GM23338 (cell line): ENCODE data around the gene PCSK1N. TPM values are rescaled to one million over a fixed set of nuclear protein-coding genes. Genes with fewer than 3 reads are reported as not detected.

ENCODE experiments used
- ATAC-seq: fragments of 200-7000 bp; cut with Tn5 transposase; 3 replicates; pipeline ENCODE4 v1.9.1; 2020
- DNase-seq: peaks from one replicate; pipeline ENCODE4 v3.0.0-alpha.2; 2015; ENCODE audit warnings: low spot score
- H2AFZ ChIP-seq: fragments of 200-600 bp; sonication (generic); 2 replicates; pipeline ENCODE4 v1.8.0; 2016; ENCODE audit warnings: antibody characterized with exemption, mild to moderate bottlenecking, moderate library complexity
- H3F3A ChIP-seq: fragments of 200-600 bp; sonication (generic); replicated peaks from 2 replicates; pipeline ENCODE4 v1.8.0; 2017; ENCODE audit warnings: antibody characterized with exemption, mixed run types, low read depth
- H3K27ac ChIP-seq: fragments of 200-600 bp; sonication (generic); 2 replicates; pipeline ENCODE4 v1.6.1; 2016; ENCODE audit warnings: low read depth
- H3K27me3 ChIP-seq: fragments of 200-600 bp; sonication (generic); 2 replicates; pipeline ENCODE4 v1.8.0; 2016; ENCODE audit warnings: mild to moderate bottlenecking, mixed run types, moderate library complexity; ENCODE audit not compliant: insufficient read depth
- H3K36me3 ChIP-seq: fragments of 200-600 bp; sonication (generic); 2 replicates; pipeline ENCODE4 v1.8.0; 2016; ENCODE audit warnings: mild to moderate bottlenecking; ENCODE audit not compliant: insufficient read depth
- H3K4me1 ChIP-seq: fragments of 200-600 bp; sonication (generic); 2 replicates; pipeline ENCODE4 v1.8.0; 2016; ENCODE audit warnings: mild to moderate bottlenecking, moderate library complexity; ENCODE audit not compliant: insufficient read depth
- H3K4me2 ChIP-seq: fragments of 200-600 bp; sonication (generic); 2 replicates; pipeline ENCODE4 v1.7.1; 2017; ENCODE audit warnings: mixed run types
- H3K4me3 ChIP-seq: fragments of 200-600 bp; sonication (generic); 2 replicates; pipeline ENCODE4 v1.6.1; 2016; ENCODE audit warnings: mixed run types
- H3K79me2 ChIP-seq: fragments of 200-600 bp; sonication (generic); replicated peaks from 2 replicates; pipeline ENCODE4 v1.8.0; 2017; ENCODE audit warnings: mild to moderate bottlenecking; ENCODE audit not compliant: insufficient read depth
- H3K9me2 ChIP-seq: fragments of 200-600 bp; sonication (generic); 2 replicates; pipeline ENCODE4 v1.8.0; 2017; ENCODE audit not compliant: insufficient read depth
- H4K20me1 ChIP-seq: fragments of 200-600 bp; sonication (generic); replicated peaks from 2 replicates; pipeline ENCODE4 v1.8.0; 2017; ENCODE audit warnings: mild to moderate bottlenecking; ENCODE audit not compliant: insufficient read depth
- H3K27ac Mint-ChIP-seq: 2 replicates; pipeline ENCODE4 v1.8.0; 2020; ENCODE audit warnings: inconsistent platforms, mild to moderate bottlenecking, moderate library complexity, mixed read lengths
- H3K27me3 Mint-ChIP-seq: 3 replicates; pipeline ENCODE4 v1.8.0; 2022; ENCODE audit warnings: low read depth, mild to moderate bottlenecking, moderate library complexity, mixed read lengths, inconsistent platforms; ENCODE audit not compliant: insufficient read depth, poor library complexity
- H3K36me3 Mint-ChIP-seq: 3 replicates; pipeline ENCODE4 v1.8.0; 2021; ENCODE audit warnings: low read depth, mild to moderate bottlenecking, inconsistent platforms, moderate library complexity, mixed read lengths
- H3K4me1 Mint-ChIP-seq: 3 replicates; pipeline ENCODE4 v1.8.0; 2020; ENCODE audit warnings: mild to moderate bottlenecking, inconsistent platforms, mixed read lengths
- H3K4me3 Mint-ChIP-seq: 3 replicates; pipeline ENCODE4 v1.8.0; 2021; ENCODE audit warnings: moderate library complexity, mild to moderate bottlenecking, inconsistent platforms, mixed read lengths
- H3K9me3 Mint-ChIP-seq: 3 replicates; pipeline ENCODE4 v1.8.0; 2020; ENCODE audit warnings: moderate library complexity, mild to moderate bottlenecking, inconsistent platforms, mixed read lengths
- EZH2 ChIP-seq: fragments of 200-600 bp; sonication (generic); IDR thresholded peaks from one replicate; pipeline ENCODE4 v1.8.0; 2017; ENCODE audit warnings: antibody characterized with exemption, mild to moderate bottlenecking, low read depth; ENCODE audit not compliant: unreplicated experiment
- JUNB ChIP-seq: IDR thresholded peaks from one replicate; pipeline ENCODE4 v1.6.1; 2016; ENCODE audit warnings: antibody characterized with exemption; ENCODE audit not compliant: unreplicated experiment
- polyA plus RNA-seq: library from polyadenylated mRNA; unstranded; fragments of >200 nt; fragmentation: Nextera tagmentation; extraction: Ambion mirVana; gene quantifications from 2 replicates; pipeline ENCODE4 v1.2.1, GENCODE V29; 2016
- total RNA-seq: library from RNA; depleted of rRNA; stranded (reverse); fragments of >200 nt; shearing (Covaris generic); gene quantifications from 2 replicates; pipeline ENCODE4 v1.2.3, GENCODE V29; 2014
- TF ChIP-seq, protein P1 (sequence below): fragments of 250-450 bp; sonication (Bioruptor Pico); IDR thresholded peaks from 2 replicates; pipeline ENCODE4 v1.5.0; 2020; ENCODE audit warnings: mild to moderate bottlenecking, moderate library complexity
- TF ChIP-seq, protein P2 (sequence below), 2 experiments: fragments of 200-600 bp in 1 of 2; sonication (generic) in 1 of 2; conservative IDR thresholded peaks; 2 replicates each; pipeline versions ENCODE4 v1.5.1 to v1.6.1; 2016 to 2017; ENCODE audit warnings: antibody characterized with exemption in 2 of 2, low read depth in 2 of 2, mild to moderate bottlenecking in 2 of 2, moderate library complexity in 1 of 2

The PCSK1N gene
- total and polyA plus RNA-seq, 2 experiments from 2014 or later = 12.8 to 15.6 TPM

DNA sequence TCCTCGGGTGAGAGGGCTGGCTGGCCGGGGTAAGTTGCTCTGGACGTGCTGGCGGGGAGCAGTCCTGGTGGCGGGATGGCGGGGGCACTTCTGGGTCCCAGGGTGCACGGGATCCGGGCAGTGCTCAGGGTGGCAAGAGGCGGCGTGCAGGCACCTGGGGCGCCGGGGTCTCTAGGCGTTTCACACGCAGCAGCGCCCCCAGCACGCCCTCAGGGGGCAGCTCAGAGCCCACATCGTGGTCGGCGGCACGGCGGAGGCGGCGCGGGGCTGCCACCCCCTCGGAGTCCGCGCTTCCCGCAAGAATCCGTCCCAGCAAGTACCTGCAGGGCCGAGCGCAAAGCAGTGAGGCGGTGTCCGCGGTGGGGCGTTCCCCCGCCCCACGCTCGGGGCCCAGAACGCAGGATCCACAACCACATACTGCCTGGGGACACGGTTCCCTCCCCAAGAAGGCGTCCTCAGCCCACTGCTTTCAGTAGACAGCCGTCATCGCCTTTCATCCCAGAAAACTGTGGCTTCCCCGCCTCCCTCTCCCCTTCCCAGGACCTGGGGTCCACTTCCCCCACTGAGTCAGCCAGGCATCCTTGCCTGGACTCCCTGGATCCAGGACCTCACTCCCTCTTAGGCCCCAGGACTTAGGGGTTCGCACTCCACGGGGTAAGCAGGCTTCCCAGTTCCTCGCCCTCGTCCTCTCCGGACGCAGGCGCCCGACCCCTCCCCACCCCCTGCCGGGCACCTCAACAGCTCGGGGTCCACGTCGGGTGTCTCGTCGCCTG is 4.1 kb downstream of the PCSK1N start:
- peak; percentile 8 for ATAC-seq
- H3K9me3 Mint-ChIP-seq = no peaks in the 10 kb centered on the region; the same call in 2 of the 3 replicates
- peaks cover 20% of the 10 kb centered on the region for H3K4me1 Mint-ChIP-seq
- no peaks in the 10 kb centered on the region for H3K79me2 ChIP-seq
- peak overlapping the region; percentile 60 for H3K4me3 ChIP-seq
- no peak for TF ChIP-seq EZH2
- no peak for TF ChIP-seq JUNB
- TF ChIP-seq, protein P1, sequence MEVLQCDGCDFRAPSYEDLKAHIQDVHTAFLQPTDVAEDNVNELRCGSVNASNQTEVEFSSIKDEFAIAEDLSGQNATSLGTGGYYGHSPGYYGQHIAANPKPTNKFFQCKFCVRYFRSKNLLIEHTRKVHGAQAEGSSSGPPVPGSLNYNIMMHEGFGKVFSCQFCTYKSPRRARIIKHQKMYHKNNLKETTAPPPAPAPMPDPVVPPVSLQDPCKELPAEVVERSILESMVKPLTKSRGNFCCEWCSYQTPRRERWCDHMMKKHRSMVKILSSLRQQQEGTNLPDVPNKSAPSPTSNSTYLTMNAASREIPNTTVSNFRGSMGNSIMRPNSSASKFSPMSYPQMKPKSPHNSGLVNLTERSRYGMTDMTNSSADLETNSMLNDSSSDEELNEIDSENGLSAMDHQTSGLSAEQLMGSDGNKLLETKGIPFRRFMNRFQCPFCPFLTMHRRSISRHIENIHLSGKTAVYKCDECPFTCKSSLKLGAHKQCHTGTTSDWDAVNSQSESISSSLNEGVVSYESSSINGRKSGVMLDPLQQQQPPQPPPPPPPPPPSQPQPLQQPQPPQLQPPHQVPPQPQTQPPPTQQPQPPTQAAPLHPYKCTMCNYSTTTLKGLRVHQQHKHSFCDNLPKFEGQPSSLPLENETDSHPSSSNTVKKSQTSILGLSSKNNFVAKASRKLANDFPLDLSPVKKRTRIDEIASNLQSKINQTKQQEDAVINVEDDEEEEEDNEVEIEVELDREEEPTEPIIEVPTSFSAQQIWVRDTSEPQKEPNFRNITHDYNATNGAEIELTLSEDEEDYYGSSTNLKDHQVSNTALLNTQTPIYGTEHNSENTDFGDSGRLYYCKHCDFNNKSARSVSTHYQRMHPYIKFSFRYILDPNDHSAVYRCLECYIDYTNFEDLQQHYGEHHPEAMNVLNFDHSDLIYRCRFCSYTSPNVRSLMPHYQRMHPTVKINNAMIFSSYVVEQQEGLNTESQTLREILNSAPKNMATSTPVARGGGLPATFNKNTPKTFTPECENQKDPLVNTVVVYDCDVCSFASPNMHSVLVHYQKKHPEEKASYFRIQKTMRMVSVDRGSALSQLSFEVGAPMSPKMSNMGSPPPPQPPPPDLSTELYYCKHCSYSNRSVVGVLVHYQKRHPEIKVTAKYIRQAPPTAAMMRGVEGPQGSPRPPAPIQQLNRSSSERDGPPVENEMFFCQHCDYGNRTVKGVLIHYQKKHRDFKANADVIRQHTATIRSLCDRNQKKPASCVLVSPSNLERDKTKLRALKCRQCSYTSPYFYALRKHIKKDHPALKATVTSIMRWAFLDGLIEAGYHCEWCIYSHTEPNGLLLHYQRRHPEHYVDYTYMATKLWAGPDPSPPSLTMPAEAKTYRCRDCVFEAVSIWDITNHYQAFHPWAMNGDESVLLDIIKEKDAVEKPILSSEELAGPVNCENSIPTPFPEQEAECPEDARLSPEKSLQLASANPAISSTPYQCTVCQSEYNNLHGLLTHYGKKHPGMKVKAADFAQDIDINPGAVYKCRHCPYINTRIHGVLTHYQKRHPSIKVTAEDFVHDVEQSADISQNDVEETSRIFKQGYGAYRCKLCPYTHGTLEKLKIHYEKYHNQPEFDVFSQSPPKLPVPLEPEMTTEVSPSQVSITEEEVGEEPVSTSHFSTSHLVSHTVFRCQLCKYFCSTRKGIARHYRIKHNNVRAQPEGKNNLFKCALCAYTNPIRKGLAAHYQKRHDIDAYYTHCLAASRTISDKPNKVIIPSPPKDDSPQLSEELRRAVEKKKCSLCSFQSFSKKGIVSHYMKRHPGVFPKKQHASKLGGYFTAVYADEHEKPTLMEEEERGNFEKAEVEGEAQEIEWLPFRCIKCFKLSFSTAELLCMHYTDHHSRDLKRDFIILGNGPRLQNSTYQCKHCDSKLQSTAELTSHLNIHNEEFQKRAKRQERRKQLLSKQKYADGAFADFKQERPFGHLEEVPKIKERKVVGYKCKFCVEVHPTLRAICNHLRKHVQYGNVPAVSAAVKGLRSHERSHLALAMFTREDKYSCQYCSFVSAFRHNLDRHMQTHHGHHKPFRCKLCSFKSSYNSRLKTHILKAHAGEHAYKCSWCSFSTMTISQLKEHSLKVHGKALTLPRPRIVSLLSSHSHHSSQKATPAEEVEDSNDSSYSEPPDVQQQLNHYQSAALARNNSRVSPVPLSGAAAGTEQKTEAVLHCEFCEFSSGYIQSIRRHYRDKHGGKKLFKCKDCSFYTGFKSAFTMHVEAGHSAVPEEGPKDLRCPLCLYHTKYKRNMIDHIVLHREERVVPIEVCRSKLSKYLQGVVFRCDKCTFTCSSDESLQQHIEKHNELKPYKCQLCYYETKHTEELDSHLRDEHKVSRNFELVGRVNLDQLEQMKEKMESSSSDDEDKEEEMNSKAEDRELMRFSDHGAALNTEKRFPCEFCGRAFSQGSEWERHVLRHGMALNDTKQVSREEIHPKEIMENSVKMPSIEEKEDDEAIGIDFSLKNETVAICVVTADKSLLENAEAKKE (CRISPR knock-in tag) = no peak
- TF ChIP-seq, protein P2, sequence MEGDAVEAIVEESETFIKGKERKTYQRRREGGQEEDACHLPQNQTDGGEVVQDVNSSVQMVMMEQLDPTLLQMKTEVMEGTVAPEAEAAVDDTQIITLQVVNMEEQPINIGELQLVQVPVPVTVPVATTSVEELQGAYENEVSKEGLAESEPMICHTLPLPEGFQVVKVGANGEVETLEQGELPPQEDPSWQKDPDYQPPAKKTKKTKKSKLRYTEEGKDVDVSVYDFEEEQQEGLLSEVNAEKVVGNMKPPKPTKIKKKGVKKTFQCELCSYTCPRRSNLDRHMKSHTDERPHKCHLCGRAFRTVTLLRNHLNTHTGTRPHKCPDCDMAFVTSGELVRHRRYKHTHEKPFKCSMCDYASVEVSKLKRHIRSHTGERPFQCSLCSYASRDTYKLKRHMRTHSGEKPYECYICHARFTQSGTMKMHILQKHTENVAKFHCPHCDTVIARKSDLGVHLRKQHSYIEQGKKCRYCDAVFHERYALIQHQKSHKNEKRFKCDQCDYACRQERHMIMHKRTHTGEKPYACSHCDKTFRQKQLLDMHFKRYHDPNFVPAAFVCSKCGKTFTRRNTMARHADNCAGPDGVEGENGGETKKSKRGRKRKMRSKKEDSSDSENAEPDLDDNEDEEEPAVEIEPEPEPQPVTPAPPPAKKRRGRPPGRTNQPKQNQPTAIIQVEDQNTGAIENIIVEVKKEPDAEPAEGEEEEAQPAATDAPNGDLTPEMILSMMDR (conservative IDR thresholded peaks at IDR 0.05; ENCODE audit: low read depth in 2 of 2) = peak in 1 of 2 experiments; percentile 19; a peak in 1 of 4 replicates
- H3K36me3 ChIP-seq = no peaks in the 10 kb centered on the region
- no peak overlapping the region for H3K27ac Mint-ChIP-seq
- 0 out of 2 replicates have a peak, but pooled peaks cover 4% of the 10 kb centered on the region for H3F3A ChIP-seq
- H4K20me1 ChIP-seq = no peaks in the 10 kb centered on the region
- H3K27me3 Mint-ChIP-seq = peaks cover 60% of the 10 kb centered on the region
- H3K36me3 Mint-ChIP-seq = no peaks in the 10 kb centered on the region
- no peak overlapping the region for H3K27ac ChIP-seq
- H2AFZ ChIP-seq = no peak overlapping the region
- peak overlapping the region; percentile 58 for H3K4me3 Mint-ChIP-seq
- peak; percentile 27 for DNase-seq
- peak overlapping the region; percentile 76 for H3K4me2 ChIP-seq
- peaks cover 83% of the 10 kb centered on the region for H3K27me3 ChIP-seq
- H3K9me2 ChIP-seq = no peaks in the 10 kb centered on the region
- no peaks in the 10 kb centered on the region for H3K4me1 ChIP-seq
